ENCODE results near the gene ARHGAP40.

DNA sequence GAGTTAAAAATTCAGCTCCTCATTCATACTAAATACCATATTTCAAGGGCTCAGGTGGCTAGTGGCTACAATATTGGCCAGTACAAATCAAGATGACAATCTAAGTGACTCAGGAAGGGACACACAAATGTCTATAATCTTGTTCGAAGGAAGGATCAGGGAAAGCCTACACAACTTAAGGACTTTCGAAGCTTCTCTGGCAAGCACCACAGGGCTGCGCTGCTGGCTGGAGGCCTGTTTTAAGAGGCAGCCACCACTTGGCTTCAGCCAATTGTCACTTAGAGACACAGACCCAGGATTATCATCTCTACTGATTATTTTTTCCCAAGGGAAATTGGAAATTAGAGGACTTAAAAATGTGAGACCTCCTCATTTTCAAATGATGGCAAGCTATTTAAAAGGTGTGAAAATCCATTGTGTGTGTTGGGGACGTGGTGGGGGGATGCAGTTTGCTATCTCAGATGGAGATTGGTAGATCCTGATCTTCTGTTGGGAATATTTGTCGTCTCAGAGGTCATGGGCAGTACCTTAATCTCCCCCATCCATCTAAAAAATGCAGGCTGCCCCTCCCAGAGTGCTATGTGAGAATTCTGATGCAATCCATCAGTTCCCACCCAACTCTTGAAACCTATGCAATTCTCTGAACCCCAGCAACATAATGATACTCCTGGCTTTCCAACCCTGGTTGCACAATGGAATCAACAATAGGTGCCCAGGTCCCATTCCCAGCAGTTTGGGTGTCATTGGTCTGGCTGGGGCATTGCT is 11.3 kb downstream of the ARHGAP40 start:
- TF ChIP-seq, protein P1, sequence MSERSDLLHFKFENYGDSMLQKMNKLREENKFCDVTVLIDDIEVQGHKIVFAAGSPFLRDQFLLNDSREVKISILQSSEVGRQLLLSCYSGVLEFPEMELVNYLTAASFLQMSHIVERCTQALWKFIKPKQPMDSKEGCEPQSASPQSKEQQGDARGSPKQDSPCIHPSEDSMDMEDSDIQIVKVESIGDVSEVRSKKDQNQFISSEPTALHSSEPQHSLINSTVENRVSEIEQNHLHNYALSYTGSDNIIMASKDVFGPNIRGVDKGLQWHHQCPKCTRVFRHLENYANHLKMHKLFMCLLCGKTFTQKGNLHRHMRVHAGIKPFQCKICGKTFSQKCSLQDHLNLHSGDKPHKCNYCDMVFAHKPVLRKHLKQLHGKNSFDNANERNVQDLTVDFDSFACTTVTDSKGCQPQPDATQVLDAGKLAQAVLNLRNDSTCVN (CRISPR knock-in tag; IDR thresholded peaks at IDR 0.05) = no peak
- TF ChIP-seq FOXM1 (IDR thresholded peaks at IDR 0.05; ENCODE audit: low read depth) (no peak), FOXM1 (CRISPR knock-in tag; IDR thresholded peaks at IDR 0.05; ENCODE audit: low read depth) (no peak), RBM39 (optimal IDR thresholded peaks at IDR 0.05; ENCODE audit: low read depth, low read length) (no peak), GABPA (tag; conservative IDR thresholded peaks at IDR 0.05; ENCODE audit: low read depth) (no peak), POLR2AphosphoS5 (IDR thresholded peaks at IDR 0.05; ENCODE audit: control insufficient read depth, insufficient read depth, low read depth, low read length) (no peak), KLF13 (tag; IDR thresholded peaks at IDR 0.05; ENCODE audit: borderline replicate concordance, low read depth) (no peak), EP300 (IDR thresholded peaks at IDR 0.05; ENCODE audit: low read length) (no peak), SAP30 (IDR thresholded peaks at IDR 0.05; ENCODE audit: borderline replicate concordance, insufficient read depth, low read depth, low read length, poor library complexity, severe bottlenecking) (no peak), CREM (IDR thresholded peaks at IDR 0.05; ENCODE audit: low read depth) (no peak)

Measured in K562 (cell line).